Tibial nerve (tissue), 4 donors: ENCODE measurements around the gene BFSP1. TPM values are rescaled to one million over a fixed set of nuclear protein-coding genes. Genes with fewer than 3 reads are reported as not detected.

Experiments
- DNase-seq, 2 donors: peaks; one replicate each; pipeline ENCODE4 v3.0.0-alpha.2; 2019; ENCODE audit warnings: low spot score in 2 of 2
- H3K27ac ChIP-seq, 4 donors: fragments of 200-600 bp; sonication (generic) in 3 of 4; one replicate each; pipeline ENCODE4 v1.5.1; 2017 to 2019; ENCODE audit warnings: mild to moderate bottlenecking in 1 of 4
- H3K27me3 ChIP-seq, 2 donors: fragments of 200-600 bp; sonication (generic) in 1 of 2; one replicate each; pipeline versions ENCODE4 v1.5.1 to v1.6.0; 2017 to 2019
- H3K36me3 ChIP-seq, 3 donors: fragments of 200-600 bp; sonication (generic); one replicate each; pipeline ENCODE4 v1.5.1; 2018 to 2019
- H3K4me1 ChIP-seq, 4 donors: fragments of 200-600 bp; sonication (generic) in 3 of 4; one replicate each; pipeline ENCODE4 v1.5.1; 2017 to 2019
- H3K4me3 ChIP-seq, 4 donors: fragments of 200-600 bp; sonication (generic) in 3 of 4; one replicate each; pipeline ENCODE4 v1.5.1; 2017 to 2019; ENCODE audit warnings: mild to moderate bottlenecking in 1 of 4, moderate library complexity in 1 of 4
- H3K9me3 ChIP-seq, 4 donors: fragments of 200-600 bp; sonication (generic) in 3 of 4; one replicate each; pipeline ENCODE4 v1.5.1; 2017 to 2019
- EP300 ChIP-seq, 2 donors: sonication (generic); formaldehyde crosslinking; IDR thresholded peaks; one replicate each; pipeline ENCODE4 v1.6.1; 2017; ENCODE audit warnings: antibody characterized with exemption in 2 of 2, mild to moderate bottlenecking in 1 of 2
- POLR2A ChIP-seq, 2 donors: fragments of 450-650 bp; IDR thresholded peaks; one replicate each; pipeline ENCODE4 v1.6.1; 2017; ENCODE audit warnings: antibody characterized with exemption in 2 of 2, mild to moderate bottlenecking in 2 of 2, moderate library complexity in 2 of 2
- WGBS, 2 donors: methylation state at CpG; one replicate each; pipeline ENCODE4 v1.1.5; 2018; 5-methylcytosine and 5-hydroxymethylcytosine counted together
- total RNA-seq, 4 donors: library from RNA; depleted of rRNA; stranded (reverse); fragments of >200 nt; gene quantifications; one replicate each; pipeline ENCODE4 v1.1.0, GENCODE V29; 2016
- TF ChIP-seq, protein P1 (sequence below), 5 experiments: fragments of 200-600 bp in 3 of 5; fragments of 450-650 bp in 2 of 5; sonication (generic) in 3 of 5; IDR thresholded peaks; one replicate each; pipeline ENCODE4 v1.5.1; 2016 to 2019; ENCODE audit warnings: antibody characterized with exemption in 5 of 5, mild to moderate bottlenecking in 3 of 5, moderate library complexity in 2 of 5

The BFSP1 gene
- total RNA-seq, 4 donors from 2014 or later, result 0.39 to 5.9 (median 0.63) TPM; not detected in 1

DNA sequence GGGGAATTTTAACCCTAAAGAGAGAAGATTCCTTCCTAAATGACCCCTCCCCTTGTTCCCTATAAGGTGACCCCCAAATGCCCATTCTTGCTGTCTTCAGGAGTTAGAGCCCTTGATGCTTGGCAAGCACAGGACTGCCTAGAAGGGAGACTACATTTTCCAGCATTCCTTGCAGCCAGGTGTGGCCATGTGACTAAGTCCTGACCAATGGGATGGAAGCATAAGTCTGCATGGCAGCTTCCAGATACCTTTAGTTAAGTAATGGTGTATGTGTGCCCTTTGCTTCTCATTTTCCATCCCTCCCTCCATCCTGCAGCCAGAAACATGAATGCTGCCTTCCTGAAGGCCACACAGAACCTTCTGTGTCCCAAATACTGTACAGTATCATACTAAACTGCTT is 5.5 kb downstream of the BFSP1 start:
- Histone ChIP-seq H3K27me3 (no peaks in the 10 kb centered on the region), H3K36me3 (no peaks in the 10 kb centered on the region), H3K4me1 (peaks cover 0 to 3% (median 0%) of the 10 kb centered on the region in 4 donors), H3K4me3 (no peak overlapping the region), H3K27ac (no peak overlapping the region), H3K9me3 (no peaks in the 10 kb centered on the region)
- TF ChIP-seq, protein P1, sequence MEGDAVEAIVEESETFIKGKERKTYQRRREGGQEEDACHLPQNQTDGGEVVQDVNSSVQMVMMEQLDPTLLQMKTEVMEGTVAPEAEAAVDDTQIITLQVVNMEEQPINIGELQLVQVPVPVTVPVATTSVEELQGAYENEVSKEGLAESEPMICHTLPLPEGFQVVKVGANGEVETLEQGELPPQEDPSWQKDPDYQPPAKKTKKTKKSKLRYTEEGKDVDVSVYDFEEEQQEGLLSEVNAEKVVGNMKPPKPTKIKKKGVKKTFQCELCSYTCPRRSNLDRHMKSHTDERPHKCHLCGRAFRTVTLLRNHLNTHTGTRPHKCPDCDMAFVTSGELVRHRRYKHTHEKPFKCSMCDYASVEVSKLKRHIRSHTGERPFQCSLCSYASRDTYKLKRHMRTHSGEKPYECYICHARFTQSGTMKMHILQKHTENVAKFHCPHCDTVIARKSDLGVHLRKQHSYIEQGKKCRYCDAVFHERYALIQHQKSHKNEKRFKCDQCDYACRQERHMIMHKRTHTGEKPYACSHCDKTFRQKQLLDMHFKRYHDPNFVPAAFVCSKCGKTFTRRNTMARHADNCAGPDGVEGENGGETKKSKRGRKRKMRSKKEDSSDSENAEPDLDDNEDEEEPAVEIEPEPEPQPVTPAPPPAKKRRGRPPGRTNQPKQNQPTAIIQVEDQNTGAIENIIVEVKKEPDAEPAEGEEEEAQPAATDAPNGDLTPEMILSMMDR (IDR thresholded peaks at IDR 0.05), result no peak
- TF ChIP-seq EP300 (IDR thresholded peaks at IDR 0.05) (no peak), POLR2A (IDR thresholded peaks at IDR 0.05) (no peak)
- DNase-seq, result no peak

DNA sequence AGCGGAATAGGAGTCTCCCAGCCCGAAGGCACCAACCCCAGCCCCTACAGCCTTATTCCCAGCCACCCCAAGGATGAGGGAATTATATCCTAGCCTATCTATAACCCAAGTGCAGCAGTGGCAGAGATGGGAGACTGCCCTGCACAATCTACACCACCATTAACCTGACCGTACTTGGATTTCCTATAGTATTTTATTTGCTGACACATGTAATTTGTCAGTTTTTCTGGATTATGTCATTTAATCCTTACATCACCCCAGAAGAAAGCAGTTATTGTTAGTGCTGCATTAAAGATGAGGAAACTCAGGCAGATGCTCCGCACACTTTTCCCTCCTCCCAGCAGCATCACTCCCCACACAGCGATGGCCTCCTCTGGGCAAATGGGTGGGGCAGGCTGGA is 6.0 kb downstream of the BFSP1 start:
- TF ChIP-seq EP300 (IDR thresholded peaks at IDR 0.05) (no peak), POLR2A (IDR thresholded peaks at IDR 0.05) (no peak)
- TF ChIP-seq, protein P1 (IDR thresholded peaks at IDR 0.05), result no peak
- 75 to 80% methylated on average over 5 of the region's 5 CpGs for WGBS, 2 donors
- no peak for DNase-seq
- H3K4me1 ChIP-seq, result no peaks in the 10 kb centered on the region
- no peaks in the 10 kb centered on the region for H3K9me3 ChIP-seq
- no peak overlapping the region for H3K4me3 ChIP-seq
- H3K27me3 ChIP-seq, result no peaks in the 10 kb centered on the region
- no peak overlapping the region for H3K27ac ChIP-seq
- H3K36me3 ChIP-seq, result no peaks in the 10 kb centered on the region

DNA sequence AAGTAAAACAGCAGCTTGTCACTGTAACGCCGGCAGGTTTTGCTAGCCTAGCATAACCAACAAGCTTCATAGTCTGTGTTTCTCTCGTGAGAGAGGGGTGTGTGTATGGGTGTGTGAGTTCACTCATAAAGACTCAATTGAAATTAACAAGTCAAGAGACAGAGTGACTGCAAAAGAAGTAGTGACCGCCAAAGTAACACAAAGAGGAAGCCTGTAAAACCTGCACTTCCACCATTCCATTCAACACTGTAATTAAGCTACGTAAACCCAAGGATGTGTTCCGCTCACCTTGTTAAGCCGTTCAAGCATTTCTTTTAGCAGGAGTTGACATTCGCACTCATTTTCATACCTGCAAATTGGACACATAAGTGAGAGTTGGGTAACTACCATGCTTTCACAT is 6.6 kb downstream of the BFSP1 start:
- TF ChIP-seq POLR2A (IDR thresholded peaks at IDR 0.05) (no peak), EP300 (IDR thresholded peaks at IDR 0.05) (no peak)
- TF ChIP-seq, protein P1 (IDR thresholded peaks at IDR 0.05), result no peak
- no peak for DNase-seq
- H3K36me3 ChIP-seq, result no peaks in the 10 kb centered on the region
- 66 to 84% methylated on average over 8 of the region's 8 CpGs for WGBS, 2 donors
- H3K27me3 ChIP-seq, result no peaks in the 10 kb centered on the region
- H3K27ac ChIP-seq, result no peak overlapping the region
- H3K4me3 ChIP-seq, result no peak overlapping the region
- H3K9me3 ChIP-seq, result no peaks in the 10 kb centered on the region
- no peaks in the 10 kb centered on the region for H3K4me1 ChIP-seq

DNA sequence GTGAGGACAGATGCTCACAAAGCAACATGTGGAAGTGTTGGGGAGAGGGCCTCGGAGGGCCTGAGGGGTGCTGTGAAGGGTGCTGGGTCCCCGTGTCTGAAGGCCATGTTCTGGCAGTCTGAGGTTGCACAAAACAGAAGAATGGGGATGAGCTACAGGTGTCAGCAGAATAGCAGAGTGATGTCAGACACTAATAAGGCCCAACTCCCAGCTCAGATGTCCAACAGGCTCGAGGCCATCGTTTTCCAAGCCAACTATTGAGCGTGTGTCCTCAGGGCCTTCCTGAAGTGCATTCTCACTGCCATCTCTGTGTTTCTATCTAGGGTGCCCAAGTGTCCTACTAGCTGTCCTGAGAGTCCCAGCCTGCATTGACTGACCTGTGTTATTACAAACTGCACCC is 7.9 kb downstream of the BFSP1 start:
- TF ChIP-seq EP300 (IDR thresholded peaks at IDR 0.05), result no peak
- no peak for TF ChIP-seq POLR2A (IDR thresholded peaks at IDR 0.05)
- TF ChIP-seq, protein P1 (IDR thresholded peaks at IDR 0.05), result no peak
- H3K4me1 ChIP-seq, result peaks cover 0 to 8% (median 0%) of the 10 kb centered on the region in 4 donors
- no peak for DNase-seq
- no peaks in the 10 kb centered on the region for H3K36me3 ChIP-seq
- no peaks in the 10 kb centered on the region for H3K9me3 ChIP-seq
- 80 to 85% methylated on average over 5 of the region's 5 CpGs for WGBS, 2 donors
- H3K4me3 ChIP-seq, result no peak overlapping the region
- no peaks in the 10 kb centered on the region for H3K27me3 ChIP-seq
- H3K27ac ChIP-seq, result no peak overlapping the region

DNA sequence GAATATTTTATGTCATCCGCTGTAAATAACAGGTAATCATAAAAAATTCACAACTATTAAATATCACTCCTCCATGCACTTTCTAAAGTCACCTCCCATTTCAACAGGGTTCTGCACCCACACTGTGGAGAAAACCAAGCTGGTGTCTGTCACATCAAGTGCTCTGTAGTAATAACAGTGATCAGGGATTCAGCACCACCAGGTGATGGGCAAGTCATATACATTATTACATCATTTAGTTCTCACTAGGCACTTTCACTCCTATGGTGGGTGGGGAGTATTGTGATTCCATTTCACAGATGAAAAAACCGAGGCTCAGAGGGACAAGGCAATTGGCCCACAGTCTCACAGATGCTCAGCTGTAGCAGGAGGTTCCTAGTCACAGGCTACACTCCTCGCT is 8.7 kb downstream of the BFSP1 start:
- Histone ChIP-seq H3K27ac (no peak overlapping the region), H3K36me3 (no peaks in the 10 kb centered on the region), H3K4me1 (peaks cover 0 to 12% (median 0%) of the 10 kb centered on the region in 4 donors), H3K9me3 (no peaks in the 10 kb centered on the region), H3K4me3 (no peak overlapping the region), H3K27me3 (no peaks in the 10 kb centered on the region)
- DNase-seq, result no peak
- 85% methylated on average over 3 of the region's 3 CpGs for WGBS, 2 donors
- TF ChIP-seq, protein P1 (IDR thresholded peaks at IDR 0.05), result no peak
- no peak for TF ChIP-seq POLR2A (IDR thresholded peaks at IDR 0.05)
